Kidney tubule cell (primary cell): ENCODE results near the gene MTG1.
"Not testable (repeated sequence)": the region's sequence is repeated elsewhere in the genome, so short reads cannot be mapped to it uniquely, and the experiment has no call there.

Source experiments
- DNase-seq: peaks from one replicate; pipeline ENCODE4 v3.0.0-alpha.2; 2018; ENCODE audit warnings: low spot score

Gene MTG1

DNA sequence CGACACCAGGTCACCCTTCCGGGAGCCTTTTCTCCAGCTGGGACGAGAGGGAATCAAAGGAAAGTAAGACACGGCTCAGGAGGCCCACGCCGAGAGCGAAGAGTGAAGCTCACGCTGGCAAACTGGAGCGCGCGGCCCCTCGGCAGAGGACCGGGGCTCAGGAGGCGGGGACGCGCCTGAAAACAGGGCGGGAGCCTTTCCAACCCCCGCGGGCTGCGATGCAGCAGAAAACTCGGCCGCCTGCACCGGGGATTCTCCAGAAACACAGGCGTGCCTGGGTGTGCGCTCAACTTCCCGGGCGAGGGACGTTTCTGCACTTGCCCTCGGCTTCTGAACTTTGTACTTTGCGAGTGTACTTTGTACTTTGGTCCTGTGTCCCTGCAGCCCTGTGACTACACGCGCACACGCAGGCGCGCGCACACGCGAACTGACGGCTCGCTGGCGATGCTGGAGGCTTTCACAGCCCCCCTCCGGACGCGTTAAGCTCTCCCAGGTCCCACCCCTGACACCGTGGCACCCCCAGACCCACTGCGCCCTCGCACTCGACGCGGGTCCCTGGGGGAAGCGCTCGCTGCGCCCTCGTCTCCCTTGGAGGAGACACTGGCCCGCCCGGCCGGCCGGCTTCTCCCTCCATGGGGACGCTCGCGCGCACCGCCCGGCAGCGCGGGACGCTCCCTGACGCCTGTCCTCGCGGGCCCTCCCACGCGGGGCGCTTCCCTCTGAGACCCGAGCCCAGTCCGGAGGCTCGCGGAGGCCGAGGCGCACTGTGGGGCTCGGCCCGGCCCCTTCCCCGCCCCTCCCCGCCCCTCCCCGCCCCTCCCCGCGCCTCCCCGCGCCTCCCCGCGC is 15.5 kb upstream of the MTG1 start:
- DNase-seq = peak; percentile 44

DNA sequence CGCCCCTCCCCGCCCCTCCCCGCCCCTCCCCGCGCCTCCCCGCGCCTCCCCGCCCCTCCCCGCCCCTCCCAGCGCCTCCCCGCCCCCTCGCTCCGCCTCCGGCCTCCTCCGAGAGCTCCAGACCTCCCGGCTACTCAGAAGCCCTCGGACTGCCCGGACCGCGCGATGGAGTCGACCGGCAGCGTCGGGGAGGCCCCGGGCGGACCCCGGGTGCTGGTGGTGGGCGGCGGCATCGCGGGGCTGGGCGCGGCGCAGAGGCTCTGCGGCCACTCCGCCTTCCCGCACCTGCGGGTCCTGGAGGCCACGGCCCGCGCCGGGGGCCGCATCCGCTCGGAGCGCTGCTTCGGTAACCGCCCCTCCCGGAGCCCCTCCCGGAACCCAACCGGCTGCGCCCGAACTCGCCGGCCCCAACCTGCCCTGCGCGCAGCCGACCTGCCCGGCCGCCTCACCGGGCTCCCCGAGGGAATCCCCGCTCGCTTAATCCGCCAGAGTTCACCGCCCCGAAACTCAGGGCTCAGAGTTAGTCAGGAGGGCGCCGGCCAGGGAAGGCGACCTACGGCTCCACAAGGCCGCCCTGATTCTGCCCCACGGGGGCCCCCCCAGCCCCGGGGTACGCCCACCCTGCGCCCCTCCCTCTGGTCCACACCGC is 14.7 kb upstream of the MTG1 start, which contains the start of gene PAOX:
TSS of gene PAOX (plus strand) at position 111 of the 649 bp plus-strand sequence. CDS start at position 166, 55 bp downstream.
- DNase-seq = peak; percentile 72

DNA sequence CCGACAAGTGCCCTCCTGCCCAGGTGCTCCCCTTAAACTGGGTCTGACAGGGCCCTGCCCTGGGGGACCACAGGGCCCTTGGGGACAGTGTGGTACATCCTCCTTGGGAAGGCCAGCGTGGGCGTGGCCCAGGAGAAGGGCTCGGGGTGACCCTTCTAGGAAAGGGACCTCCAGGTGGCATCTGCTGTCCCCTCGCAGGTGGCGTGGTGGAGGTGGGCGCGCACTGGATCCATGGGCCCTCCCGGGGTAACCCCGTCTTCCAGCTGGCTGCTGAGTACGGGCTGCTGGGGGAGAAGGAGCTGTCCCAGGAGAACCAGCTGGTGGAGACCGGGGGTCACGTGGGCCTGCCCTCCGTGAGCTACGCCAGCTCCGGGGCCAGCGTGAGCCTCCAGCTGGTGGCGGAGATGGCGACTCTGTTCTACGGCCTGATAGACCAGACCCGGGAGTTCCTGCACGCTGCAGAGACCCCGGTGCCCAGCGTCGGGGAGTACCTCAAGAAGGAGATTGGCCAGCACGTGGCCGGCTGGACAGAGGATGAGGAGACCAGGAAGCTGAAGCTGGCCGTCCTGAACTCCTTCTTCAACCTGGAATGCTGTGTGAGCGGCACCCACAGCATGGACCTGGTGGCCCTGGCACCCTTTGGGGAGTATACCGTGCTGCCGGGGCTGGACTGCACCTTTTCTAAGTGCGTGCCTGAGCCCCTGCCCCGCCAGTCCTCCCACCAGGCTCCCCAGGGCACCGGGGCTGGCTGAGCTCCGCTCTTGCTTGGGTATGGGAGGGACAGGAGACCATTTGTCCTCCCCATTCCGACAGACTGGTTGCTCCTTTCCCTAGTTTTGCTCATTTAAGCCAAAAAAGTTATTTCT is 13.9 kb upstream of the MTG1 start:
- DNase-seq = no peak

DNA sequence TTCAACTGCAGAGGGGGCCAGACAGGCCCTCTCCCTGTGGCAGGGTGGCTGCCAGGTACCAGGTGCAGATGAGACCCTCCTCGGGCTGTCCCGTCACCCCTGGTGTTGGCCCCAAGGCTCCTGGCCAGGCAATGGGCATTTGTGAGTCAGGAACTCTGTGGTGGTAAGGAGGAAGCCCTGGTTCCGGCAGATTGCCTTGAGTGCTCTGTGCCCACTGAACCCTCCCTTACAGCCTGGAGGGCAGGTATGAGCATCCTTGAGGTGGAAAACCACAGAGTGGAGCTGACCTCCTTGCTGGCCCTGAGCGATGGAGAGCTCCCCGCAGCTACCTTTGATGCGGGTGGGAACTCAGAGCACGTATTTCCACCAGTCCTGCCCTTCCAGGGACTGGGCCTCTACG is 12.9 kb upstream of the MTG1 start:
- peak; percentile 59 for DNase-seq

DNA sequence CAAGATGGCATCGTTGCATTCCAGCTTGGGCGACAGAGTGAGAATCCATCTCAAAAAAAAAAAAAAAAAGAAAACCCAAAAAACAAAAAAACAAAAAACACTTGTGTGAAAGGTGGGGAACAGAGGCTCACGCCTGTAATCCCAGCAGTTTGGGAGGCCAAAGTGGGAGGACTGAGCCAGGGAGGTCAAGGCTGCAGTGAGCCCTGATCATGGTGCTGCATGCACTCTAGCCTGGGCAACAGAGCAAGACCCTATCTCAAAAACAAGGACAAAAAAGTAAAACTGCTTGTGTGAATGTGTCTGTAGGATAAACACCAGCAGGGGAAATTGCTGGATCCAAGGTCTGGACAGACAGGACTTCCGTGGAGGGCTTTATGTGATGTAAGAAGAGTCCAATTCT is 10.4 kb upstream of the MTG1 start:
- no peak for DNase-seq

DNA sequence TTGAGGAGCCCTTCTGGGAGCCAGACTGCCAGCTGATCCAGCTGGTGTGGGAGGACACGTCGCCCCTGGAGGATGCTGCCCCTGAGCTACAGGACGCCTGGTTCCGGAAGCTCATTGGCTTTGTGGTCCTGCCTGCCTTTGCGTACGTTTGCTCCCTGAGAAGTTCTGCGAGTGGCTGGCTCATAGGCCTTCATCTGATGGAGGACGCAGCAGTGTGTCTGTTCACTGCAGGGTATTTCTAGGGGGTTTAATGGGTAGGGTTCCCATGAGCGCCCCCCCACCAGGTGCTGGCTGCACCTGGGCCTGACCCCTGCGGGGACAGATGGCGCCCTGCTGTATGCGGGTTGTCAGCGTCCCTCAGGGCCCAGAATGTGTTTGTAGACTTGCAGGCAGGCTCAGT is 9.9 kb upstream of the MTG1 start:
- no peak for DNase-seq

DNA sequence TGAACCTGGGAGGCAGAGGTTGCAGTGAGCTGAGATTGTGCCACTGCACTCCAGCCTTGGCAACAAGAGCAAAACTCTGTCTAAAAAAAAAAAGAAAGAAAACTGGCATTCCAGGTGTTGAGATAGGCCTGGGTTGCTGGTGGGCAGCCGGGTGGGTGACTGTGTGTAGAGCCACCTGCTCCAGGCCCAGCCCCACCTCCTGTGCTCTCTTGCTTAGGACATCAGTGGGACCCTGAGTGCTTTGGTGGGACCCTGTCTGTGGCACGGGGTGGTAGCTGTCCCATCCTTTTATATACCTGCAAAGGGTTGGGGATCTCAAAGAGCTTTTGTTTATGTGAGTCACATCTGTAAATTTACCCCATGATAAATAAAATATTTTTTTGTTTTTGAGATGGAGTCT is 8.7 kb upstream of the MTG1 start:
- DNase-seq = no peak

DNA sequence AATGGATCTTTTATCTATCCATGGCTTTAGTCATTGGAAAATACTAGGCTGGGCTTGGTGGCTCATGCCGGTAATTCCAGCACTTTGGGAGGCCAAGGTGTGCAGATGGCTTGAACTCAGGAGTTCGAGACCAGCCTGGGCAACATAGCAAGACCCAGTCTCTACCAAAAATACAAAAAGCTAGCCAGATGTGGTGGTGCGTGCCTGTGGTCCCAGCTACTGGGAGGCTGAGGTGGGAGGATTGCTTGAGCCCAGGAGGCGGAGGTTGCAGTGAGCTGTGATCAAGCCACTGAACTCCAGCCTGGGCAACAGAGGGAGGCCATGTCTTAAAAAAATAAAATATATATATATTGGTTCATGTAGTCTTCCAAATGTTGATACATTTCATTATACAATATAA is 7.0 kb upstream of the MTG1 start:
- DNase-seq = not testable (repeated sequence)

DNA sequence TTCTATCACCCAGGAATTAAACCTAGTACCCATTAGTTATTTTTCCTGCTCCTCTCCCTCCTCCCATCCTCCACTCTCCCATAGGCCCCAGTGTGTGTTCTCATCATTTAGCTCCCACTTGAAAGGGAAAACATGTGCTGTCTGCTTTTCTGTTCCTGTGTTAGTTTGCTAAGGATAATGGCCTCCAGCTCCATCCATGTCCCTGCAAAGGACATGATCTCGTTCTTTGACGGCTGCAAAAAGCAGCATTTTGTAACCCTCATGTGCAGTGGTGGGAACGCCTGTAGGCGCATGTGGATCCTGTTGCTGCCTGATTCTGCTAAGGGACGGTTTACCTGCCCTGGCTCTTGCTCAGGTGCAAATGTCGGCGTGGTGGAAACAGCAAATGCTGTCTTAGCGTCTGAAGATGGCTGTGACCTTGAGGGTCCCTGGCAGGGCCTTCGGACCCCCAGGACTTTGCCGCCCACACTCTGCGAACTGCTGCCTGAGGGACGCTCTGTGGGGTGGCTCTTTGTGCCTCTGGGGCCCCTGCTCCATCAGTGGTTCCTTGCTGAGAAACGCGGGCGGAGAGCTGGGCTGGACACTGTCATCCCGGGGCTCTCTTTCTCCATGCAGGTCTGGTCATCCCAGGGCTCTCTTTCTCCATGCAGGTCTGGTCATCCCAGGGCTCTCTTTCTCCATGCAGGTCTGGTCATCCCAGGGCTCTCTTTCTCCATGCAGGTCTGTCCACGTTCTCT is 5.6 kb upstream of the MTG1 start:
- DNase-seq = no peak

DNA sequence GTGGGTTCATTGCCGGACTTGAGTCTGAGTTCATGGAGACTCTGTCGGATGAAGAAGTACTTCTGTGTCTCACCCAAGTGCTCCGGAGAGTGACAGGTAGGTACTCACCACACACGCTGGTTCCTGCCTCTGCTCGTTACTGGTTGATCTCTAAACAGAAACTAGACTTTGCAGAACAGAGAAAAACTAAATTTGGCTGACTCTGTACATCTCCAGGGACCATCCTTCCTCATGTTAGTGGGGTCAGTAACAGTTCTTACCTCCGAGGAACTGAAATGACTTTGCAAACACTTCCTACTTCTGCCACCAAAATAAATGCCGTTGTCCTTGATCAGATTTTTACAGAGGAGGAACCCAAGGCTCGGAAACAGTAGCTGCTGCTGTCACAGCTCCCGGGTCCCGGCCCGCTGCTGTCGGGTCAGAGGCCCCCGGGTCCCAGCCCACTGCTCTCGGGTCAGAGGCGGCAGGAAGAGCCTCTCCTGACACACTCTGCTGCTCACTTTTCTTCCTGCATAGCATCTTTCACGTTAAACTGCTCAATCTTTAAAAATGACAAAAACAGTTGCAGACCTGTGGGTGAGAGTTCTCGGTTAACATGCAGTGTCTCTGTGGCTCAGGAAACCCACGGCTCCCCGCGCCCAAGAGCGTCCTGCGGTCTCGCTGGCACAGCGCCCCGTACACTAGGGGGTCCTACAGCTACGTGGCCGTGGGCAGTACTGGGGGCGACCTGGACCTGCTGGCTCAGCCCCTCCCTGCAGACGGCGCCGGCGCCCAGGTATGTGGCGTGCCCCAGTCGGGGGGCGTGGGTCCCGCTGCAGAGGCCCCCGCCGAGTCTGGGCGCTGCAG is 4.8 kb upstream of the MTG1 start:
- DNase-seq = no peak

DNA sequence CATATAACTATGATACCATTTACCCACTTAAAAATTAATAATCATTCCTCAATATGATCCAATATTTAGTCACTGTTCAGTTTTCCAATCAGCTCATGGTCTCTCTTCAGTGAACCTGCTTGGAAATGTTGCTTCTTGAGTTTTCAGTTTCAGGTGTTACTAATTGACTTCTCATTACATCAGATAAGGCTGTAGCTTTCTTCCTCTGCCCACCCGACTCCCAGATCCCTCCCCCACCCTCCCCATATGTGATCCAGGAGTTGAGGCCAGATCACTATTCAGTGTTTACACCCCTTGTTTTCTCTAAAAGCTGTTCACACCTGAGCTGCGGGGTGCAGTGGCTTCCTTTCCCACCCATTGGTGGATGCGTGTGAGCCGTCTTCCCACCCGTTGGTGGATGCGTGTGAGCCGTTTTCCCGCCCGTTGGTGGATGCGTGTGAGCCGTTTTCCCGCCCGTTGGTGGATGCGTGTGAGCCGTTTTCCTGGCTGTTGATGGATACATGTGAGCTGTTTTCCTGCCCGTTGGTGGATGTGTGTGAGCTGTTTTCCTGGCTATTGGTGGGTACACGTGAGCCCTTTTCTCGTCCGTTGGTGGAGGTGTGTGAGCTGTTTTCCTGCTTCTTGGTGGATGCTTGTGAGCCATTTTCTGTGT is 3.2 kb upstream of the MTG1 start:
- no peak for DNase-seq

DNA sequence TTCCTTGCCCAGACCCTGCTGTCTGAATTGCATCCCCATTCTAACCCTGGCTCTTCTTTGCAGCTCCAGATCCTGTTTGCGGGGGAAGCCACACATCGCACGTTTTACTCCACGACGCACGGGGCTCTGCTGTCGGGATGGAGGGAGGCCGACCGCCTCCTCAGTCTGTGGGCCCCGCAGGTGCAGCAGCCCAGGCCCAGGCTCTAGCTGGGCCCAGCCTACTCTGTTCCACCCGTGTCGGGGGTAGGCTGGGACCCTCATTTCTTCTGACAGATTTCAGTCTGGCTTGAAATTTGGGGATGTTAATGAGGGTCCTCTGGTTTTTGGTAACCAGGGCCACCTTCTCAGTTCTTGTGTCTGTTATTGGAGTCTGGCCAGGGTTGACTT is 2.7 kb upstream of the MTG1 start:
- DNase-seq = no peak

DNA sequence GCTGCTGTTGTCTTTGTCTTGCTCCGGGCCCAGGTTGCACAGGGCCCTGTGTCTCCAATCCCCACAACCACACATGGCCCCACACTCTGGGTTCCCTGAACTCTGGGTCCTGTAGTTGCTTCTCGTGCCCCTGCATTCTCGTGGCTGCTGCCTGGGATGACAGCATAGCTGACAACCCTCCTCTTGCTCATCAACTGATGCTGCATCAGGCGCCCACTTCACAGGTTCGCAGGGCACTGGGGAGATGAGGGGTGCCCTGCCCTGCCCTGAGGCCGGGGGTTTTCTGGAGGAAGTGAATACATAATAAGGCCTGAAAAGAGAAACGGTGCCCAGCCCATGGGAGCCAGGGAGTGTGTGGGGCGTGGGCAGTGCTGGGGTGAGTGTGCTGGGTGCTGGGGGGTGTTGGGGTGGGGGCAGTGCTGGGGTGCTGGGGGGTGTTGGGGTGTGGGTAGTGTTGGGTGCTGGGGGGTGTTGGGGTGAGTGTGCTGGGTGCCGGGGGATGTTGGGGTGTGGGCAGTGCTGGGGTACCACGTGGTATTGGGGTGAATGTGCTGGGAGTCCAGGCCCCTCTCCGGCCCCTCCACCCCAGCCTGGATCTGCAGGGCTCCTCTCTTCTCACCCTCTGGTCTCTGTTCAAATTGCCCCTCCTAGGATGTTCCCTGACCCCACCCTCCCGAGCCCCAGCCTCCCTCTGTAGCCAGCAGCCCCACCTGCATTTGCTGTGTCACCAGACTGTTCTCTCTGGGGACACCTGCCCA is 2.0 kb upstream of the MTG1 start:
- no peak for DNase-seq

DNA sequence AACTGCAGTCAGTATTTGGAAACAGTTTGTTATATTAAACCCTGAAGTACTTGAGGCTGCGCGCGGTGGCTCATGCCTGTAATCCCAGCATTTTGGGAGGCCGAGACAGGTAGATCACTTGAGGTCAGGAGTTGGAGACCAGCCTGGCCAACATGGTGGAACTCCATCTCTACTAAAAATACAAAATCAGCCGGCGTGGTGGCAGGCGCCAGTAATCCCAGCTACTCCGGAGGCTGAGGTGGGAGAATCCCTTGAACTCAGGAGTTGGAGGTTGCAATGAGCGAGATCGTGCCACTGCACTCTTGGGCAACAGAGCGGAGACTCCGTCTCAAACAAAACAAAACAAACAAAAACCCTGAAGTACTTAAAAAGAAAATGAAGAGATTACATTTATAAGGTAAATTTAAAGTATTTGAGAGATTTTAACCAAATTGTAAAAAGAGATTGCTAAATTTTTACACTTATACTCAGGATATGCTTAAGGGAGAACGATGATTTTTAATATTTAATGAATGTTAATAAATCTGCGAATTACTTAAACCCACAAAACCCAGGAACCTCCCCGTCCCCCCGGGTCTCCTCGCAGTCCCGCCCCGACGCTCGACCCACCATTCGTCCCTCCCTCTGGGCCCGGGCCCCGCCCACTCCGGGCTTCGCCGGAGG is 425 bp upstream of the MTG1 start:
- DNase-seq = no peak

DNA sequence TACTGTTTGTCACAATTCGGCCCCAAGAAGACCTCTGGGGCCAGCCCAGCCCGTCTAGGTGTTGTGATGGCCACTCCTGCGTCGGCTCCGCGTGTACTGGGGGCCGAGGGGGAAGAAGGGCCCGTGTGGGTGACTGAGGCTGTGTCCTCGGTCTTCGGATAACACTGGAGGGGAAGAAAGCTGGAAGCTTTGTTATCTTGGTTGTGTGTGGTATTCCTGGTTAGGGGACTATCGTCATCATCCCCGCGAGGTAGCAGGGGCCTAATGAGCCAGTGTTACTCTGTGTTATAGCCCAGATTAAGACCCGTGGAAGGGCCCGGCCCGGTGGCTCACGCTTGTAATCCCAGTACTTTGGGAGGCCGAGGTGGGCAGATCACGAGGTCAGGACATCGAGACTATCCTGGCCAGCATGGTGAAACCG is 854 bp downstream of the MTG1 start:
- peak; percentile 24 for DNase-seq

DNA sequence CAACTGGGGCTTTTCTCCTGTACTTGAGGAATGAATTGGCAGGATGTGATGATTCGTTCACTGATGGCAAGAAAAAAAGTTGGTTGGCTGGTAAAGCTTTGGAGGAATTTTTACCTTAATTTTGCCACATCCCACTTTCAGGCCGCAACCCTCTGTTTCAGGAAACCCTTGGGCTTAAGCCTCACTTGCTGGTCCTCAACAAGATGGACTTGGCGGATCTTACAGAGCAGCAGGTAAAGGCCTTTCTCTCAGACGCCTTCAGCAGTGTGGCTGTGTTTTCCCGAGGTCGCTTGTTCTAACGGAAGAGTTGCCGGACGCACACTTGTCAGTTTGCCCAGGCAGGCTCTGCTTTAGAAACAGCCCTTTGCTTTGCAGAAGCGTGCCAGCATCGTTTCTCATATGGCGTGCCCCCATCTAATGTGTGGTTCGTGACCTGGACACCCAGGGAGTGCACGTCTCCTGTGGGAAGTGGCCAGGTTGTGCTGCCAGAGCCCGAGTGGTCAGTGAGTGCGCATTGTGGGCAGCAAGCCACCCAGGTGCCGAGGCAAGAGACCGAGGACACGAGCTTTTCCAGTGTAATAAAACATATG is 2.2 kb downstream of the MTG1 start:
- peak; percentile 37 for DNase-seq

DNA sequence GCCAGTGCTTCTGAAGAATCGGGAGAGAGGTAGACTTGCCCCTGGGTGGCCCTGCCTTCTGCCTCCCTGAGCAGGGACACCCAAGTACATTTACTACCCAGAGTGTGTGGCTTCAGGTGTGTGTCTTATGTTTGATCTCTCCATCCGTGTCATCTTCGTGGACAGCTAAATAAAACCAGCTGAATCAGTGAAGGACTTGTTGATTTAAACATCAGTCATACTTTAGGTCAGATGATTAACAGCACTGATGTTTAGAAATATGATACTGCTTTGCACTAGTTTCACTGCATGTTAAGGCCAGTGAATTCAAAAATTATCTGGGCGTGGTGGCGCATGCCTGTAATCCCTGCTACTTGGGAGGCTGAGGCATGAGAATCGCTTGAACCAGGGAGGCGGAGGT is 4.0 kb downstream of the MTG1 start:
- DNase-seq = no peak

DNA sequence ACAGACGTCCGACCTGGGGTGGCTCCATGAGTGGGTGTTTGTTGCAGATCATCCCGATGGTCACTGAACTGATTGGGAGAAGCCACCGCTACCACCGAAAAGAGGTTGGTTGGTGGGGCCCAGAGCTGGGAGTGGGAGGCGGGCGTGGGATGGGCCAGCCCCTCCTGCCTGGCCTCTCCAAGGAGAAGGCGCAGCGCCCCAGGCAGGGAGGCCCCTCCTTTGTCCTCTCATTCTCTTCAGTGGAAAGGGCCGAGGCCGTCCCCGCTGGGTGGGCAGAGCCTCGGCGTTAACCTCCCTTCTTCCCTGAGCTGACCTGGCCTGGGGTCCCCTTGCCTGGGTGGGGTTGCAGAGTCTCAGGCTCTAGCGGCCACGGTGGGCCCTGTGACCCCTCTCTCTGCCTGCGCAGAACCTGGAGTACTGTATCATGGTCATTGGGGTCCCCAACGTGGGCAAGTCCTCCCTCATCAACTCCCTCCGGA is 5.2 kb downstream of the MTG1 start:
- DNase-seq = no peak
